Uterus (tissue), 4 donors: ENCODE data around the gene NSL1. TPM values are rescaled to one million over a fixed set of nuclear protein-coding genes. Genes with fewer than 3 reads are reported as not detected.

Source experiments
- DNase-seq, 2 donors: peaks; one replicate each; pipeline ENCODE4 v3.0.0-alpha.2; 2019 to 2020
- H3K27ac ChIP-seq, 2 donors: fragments of 200-600 bp; sonication (generic); 1 replicate in 1 of 2; 2 replicates in 1 of 2; pipeline ENCODE4 v1.5.1; 2016 to 2018
- H3K27me3 ChIP-seq, 2 donors: fragments of 200-600 bp; sonication (generic); one replicate each; pipeline ENCODE4 v1.5.1; 2018 to 2019; ENCODE audit warnings: control low read depth in 1 of 2
- H3K36me3 ChIP-seq, 2 donors: fragments of 200-600 bp; sonication (generic); one replicate each; pipeline ENCODE4 v1.5.1; 2019; ENCODE audit warnings: control low read depth in 1 of 2
- H3K4me1 ChIP-seq, 2 donors: fragments of 200-600 bp; sonication (generic); one replicate each; pipeline ENCODE4 v1.5.1; 2018 to 2019; ENCODE audit warnings: control low read depth in 1 of 2
- H3K4me3 ChIP-seq, 2 donors: fragments of 200-600 bp; sonication (generic); 1 replicate in 1 of 2; 2 replicates in 1 of 2; pipeline ENCODE4 v1.5.1; 2018 to 2019; ENCODE audit warnings: mild to moderate bottlenecking in 1 of 2
- H3K9me3 ChIP-seq, 2 donors: fragments of 200-600 bp; sonication (generic); one replicate each; pipeline ENCODE4 v1.5.1; 2019; ENCODE audit warnings: control low read depth in 1 of 2
- CTCF ChIP-seq, 4 experiments: fragments of 200-600 bp in 2 of 4; fragments of 450-650 bp in 2 of 4; sonication (generic) in 2 of 4; IDR thresholded peaks; one replicate each; pipeline ENCODE4 v1.5.1; 2016 to 2019; ENCODE audit warnings: antibody characterized with exemption in 4 of 4, mild to moderate bottlenecking in 2 of 4, moderate library complexity in 1 of 4
- POLR2A ChIP-seq, 2 donors: fragments of 450-650 bp; IDR thresholded peaks; one replicate each; pipeline ENCODE4 v1.6.1; 2016; ENCODE audit warnings: antibody characterized with exemption in 2 of 2, mild to moderate bottlenecking in 1 of 2, moderate library complexity in 1 of 2
- intact Hi-C: fragments of 100-400 bp; cut with DNase I; formaldehyde crosslinking; loops from one replicate; pipeline ENCODE4 v1.15.1; 2023; ENCODE audit warnings: low total_unique reads
- total RNA-seq, 4 donors: library from RNA; depleted of rRNA in 3 of 4; stranded (reverse); fragments of >200 nt in 3 of 4; gene quantifications; one replicate each; pipeline versions ENCODE4 v1.1.0 to v1.2.4, GENCODE V29; 2014 to 2023
- donor health status: DM: yes; HTN: yes; CAD: no.

NSL1 gene
- total RNA-seq, 4 donors from 2014 or later, result 39.1 to 73.8 (median 60.5) TPM

DNA sequence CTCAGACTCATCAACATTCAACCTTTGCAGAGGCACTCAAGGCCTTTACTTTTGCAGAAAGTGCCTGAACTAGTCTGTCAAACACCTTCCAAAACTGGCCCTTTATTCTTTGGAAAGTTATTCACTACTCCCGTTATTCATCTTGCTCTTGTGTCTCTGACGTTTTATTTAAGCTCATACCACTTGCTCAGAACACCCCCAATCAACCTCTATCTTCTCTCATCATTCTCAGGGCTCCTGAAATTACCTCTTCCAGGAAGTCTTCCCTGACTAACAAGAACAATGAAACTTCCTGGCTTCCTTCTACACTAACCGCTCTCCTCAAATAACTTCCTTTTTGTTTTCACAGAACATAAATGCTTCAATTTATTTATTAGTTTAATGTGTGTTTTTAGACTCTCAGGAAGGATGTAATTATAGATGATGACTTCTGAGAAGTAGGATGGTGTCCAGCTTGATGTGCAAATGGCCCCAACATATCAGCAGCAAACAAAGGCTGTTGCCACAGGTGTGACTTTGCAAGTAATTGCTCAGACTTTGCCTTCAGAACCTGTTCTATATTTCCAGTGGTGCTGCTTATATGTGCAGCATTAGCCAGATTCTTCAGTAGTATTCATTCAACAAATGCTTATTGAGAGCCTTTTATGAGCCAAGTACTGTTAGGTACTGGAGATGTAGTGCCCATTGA, 69.2 kb downstream of the NSL1 start:
- no peak overlapping the region for H3K27ac ChIP-seq

GRCh38 chr1:212721388-212722247, 70.0 kb downstream of the NSL1 start:
- intact Hi-C loops, result loop anchor here (2.0 kb wide), 1 partner anchor 23 kb away; no protein-coding TSS in a partner anchor
- no peak overlapping the region for H3K4me3 ChIP-seq

More for the DNA sequence above, 69.2 kb downstream of the NSL1 start:
- H3K4me1 ChIP-seq, result no peaks in the 10 kb centered on the region
- no peak overlapping the region for H3K4me3 ChIP-seq
- no peak for TF ChIP-seq CTCF (IDR thresholded peaks at IDR 0.05)
- TF ChIP-seq POLR2A (IDR thresholded peaks at IDR 0.05), result no peak
- no peaks in the 10 kb centered on the region for H3K9me3 ChIP-seq
- no peaks in the 10 kb centered on the region for H3K27me3 ChIP-seq
- no peak for DNase-seq
- no peaks in the 10 kb centered on the region for H3K36me3 ChIP-seq
- intact Hi-C loops, result loop anchor here (2.0 kb wide), 1 partner anchor 22 kb away; no protein-coding TSS in a partner anchor

GRCh38 chr1:212719633-212720032, 71.9 kb downstream of the NSL1 start:
- Histone ChIP-seq H3K4me3 (no peak overlapping the region), H3K4me1 (no peaks in the 10 kb centered on the region), H3K27me3 (no peaks in the 10 kb centered on the region), H3K36me3 (no peaks in the 10 kb centered on the region), H3K9me3 (no peaks in the 10 kb centered on the region), H3K27ac (no peak overlapping the region)
- no peak for TF ChIP-seq POLR2A (IDR thresholded peaks at IDR 0.05)
- TF ChIP-seq CTCF (IDR thresholded peaks at IDR 0.05), result no peak
- no peak for DNase-seq
- intact Hi-C loops, result no loop called here

More at GRCh38 chr1:212721388-212722247, 70.0 kb downstream of the NSL1 start:
- TF ChIP-seq CTCF (IDR thresholded peaks at IDR 0.05) (no peak), POLR2A (IDR thresholded peaks at IDR 0.05) (no peak)
- no peak for DNase-seq
- no peaks in the 10 kb centered on the region for H3K4me1 ChIP-seq
- no peak overlapping the region for H3K27ac ChIP-seq
- H3K9me3 ChIP-seq, result no peaks in the 10 kb centered on the region
- no peaks in the 10 kb centered on the region for H3K36me3 ChIP-seq
- H3K27me3 ChIP-seq, result no peaks in the 10 kb centered on the region

DNA sequence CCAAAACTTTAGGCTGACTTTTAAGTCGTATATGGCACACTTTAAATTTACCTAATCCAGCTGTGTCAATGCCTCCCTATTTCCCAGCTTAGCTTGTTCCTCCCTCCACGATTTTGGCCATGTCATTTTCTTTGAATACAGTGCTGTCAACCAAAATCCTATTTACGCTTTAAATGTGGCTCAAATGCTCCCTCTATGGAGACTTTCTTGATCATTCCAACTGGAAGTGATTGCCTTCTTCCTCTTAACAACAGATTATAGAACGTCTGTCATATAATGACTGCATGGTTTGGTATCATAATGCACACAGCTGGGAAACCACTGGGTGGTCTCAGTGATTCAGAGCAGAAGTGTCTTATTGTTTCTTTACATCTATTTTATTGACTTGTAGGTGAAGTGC, 73.1 kb downstream of the NSL1 start:
- TF ChIP-seq POLR2A (IDR thresholded peaks at IDR 0.05) (no peak), CTCF (IDR thresholded peaks at IDR 0.05) (no peak)
- Histone ChIP-seq H3K27me3 (no peaks in the 10 kb centered on the region), H3K9me3 (no peaks in the 10 kb centered on the region), H3K36me3 (no peaks in the 10 kb centered on the region), H3K4me3 (no peak overlapping the region), H3K27ac (no peak overlapping the region), H3K4me1 (no peaks in the 10 kb centered on the region)
- DNase-seq, result no peak
- intact Hi-C loops, result no loop called here

- no peak overlapping the region for H3K27ac ChIP-seq
- H3K4me1 ChIP-seq, result no peaks in the 10 kb centered on the region
- no peak overlapping the region for H3K4me3 ChIP-seq
- DNase-seq, result no peak
- no peaks in the 10 kb centered on the region for H3K9me3 ChIP-seq
- H3K36me3 ChIP-seq, result no peaks in the 10 kb centered on the region
- no peaks in the 10 kb centered on the region for H3K27me3 ChIP-seq
- TF ChIP-seq CTCF (IDR thresholded peaks at IDR 0.05) (no peak), POLR2A (IDR thresholded peaks at IDR 0.05) (no peak)
- intact Hi-C loops, result no loop called here
Observed at GRCh38 chr1:212716161-212716560, 75.4 kb downstream of the NSL1 start.
